GM12878 (cell line): ENCODE results near the gene MBD5. TPM values are rescaled to one million over a fixed set of nuclear protein-coding genes. Genes with fewer than 3 reads are reported as not detected.

Experiments used
- ATAC-seq: fragments of 200-7000 bp; cut with Tn5 transposase; 3 replicates; pipeline ENCODE4 v1.9.1; 2020; ENCODE audit warnings: mild to moderate bottlenecking, moderate library complexity
- BruUV-seq: library from RNA; stranded (reverse); fragments of 400-500 nt; replicated peaks from 2 replicates; lab custom pipeline; 2021; lab: Mats Ljungman, UMichigan
- CTCF ChIA-PET: fragments of 300-600 bp; sonication (Branson Sonifier 250); formaldehyde crosslinking; extraction: SDS; loops from one replicate; lab custom pipeline; 2021; ENCODE audit warnings: inconsistent platforms; lab: Yijun Ruan, JAX
- POLR2A ChIA-PET: fragments of 350-600 bp; formaldehyde crosslinking; extraction: SDS; loops from one replicate; lab custom pipeline; 2021; ENCODE audit warnings: inconsistent platforms; lab: Charles Lee
- RAD21 ChIA-PET: fragments of 300-600 bp; sonication (Branson Sonifier 250); formaldehyde crosslinking; loops from one replicate; lab custom pipeline; 2023; ENCODE audit warnings: antibody characterized with exemption; ENCODE audit not compliant: unreplicated experiment; lab: Charles Lee
- SMC1A ChIA-PET: fragments of 300-600 bp; sonication (Branson Sonifier 250); formaldehyde crosslinking; loops from one replicate; lab custom pipeline; 2023; ENCODE audit not compliant: unreplicated experiment, uncharacterized antibody; lab: Charles Lee
- DNase-seq: peaks from one replicate; pipeline ENCODE4 v3.0.0-alpha.2; 2011; ENCODE audit warnings: low read depth, low spot score
- FAIRE-seq: peaks from 3 replicates; lab custom pipeline; 2011; peaks lifted over from hg19 to GRCh38; lab: Jason Lieb, UNC
- H2AFZ ChIP-seq: 2 replicates; pipeline ENCODE4 v1.6.0; 2011; ENCODE audit warnings: low read depth, low read length, control low read depth; ENCODE audit not compliant: control insufficient read depth
- H3K27ac ChIP-seq: 2 replicates; pipeline ENCODE4 v1.5.1; 2011; ENCODE audit warnings: control low read depth; ENCODE audit not compliant: control insufficient read depth, insufficient read depth
- H3K27me3 ChIP-seq, 2 experiments: replicated peaks in 1 of 2; 2 replicates each; pipeline versions ENCODE4 v1.6.0 to v1.6.1; 2011; ENCODE audit warnings: low read length in 1 of 2; ENCODE audit not compliant: control insufficient read depth in 2 of 2, insufficient read depth in 2 of 2
- H3K36me3 ChIP-seq, 2 experiments: 2 replicates each; pipeline ENCODE4 v1.5.1; 2011; ENCODE audit warnings: low read length in 1 of 2; ENCODE audit not compliant: control insufficient read depth in 2 of 2, insufficient read depth in 2 of 2
- H3K4me1 ChIP-seq: 2 replicates; pipeline ENCODE4 v1.6.1; 2011; ENCODE audit warnings: mild to moderate bottlenecking, low read length, moderate library complexity, mixed read lengths; ENCODE audit not compliant: control insufficient read depth, insufficient read depth
- H3K4me2 ChIP-seq: 2 replicates; pipeline ENCODE4 v1.6.0; 2011; ENCODE audit warnings: control low read depth; ENCODE audit not compliant: control insufficient read depth, insufficient read depth
- H3K4me3 ChIP-seq: fragments of 200-600 bp; sonication (generic); 2 replicates; pipeline ENCODE4 v1.5.1; 2016
- H3K79me2 ChIP-seq: 2 replicates; pipeline ENCODE4 v1.6.0; 2011; ENCODE audit warnings: low read length; ENCODE audit not compliant: control insufficient read depth, insufficient read depth
- H3K9ac ChIP-seq: 2 replicates; pipeline ENCODE4 v1.8.0; 2011; ENCODE audit warnings: low read length, control low read depth, mixed read lengths; ENCODE audit not compliant: control insufficient read depth, insufficient read depth
- H3K9me3 ChIP-seq: replicated peaks from 3 replicates; pipeline ENCODE4 v1.5.1; 2011; ENCODE audit warnings: mild to moderate bottlenecking, low read length; ENCODE audit not compliant: control insufficient read depth, insufficient read depth
- H4K20me1 ChIP-seq: 2 replicates; pipeline ENCODE4 v1.6.0; 2011; ENCODE audit not compliant: control insufficient read depth, insufficient read depth
- FOXM1 ChIP-seq: IDR thresholded peaks from 2 replicates; pipeline ENCODE4 v1.6.1; 2012; ENCODE audit warnings: low read depth, mild to moderate bottlenecking, inconsistent platforms, low read length, moderate library complexity
- JUND ChIP-seq: IDR thresholded peaks from 2 replicates; pipeline ENCODE4 v1.6.1; 2012; ENCODE audit warnings: low read depth, mild to moderate bottlenecking, low read length, improper control_type of control experiment, moderate library complexity
- NBN ChIP-seq: fragments of 450-650 bp; IDR thresholded peaks from 2 replicates; pipeline ENCODE4 v1.6.1; 2016
- NFYB ChIP-seq: IDR thresholded peaks from 2 replicates; pipeline ENCODE4 v1.6.1; 2011; ENCODE audit warnings: low read depth, mild to moderate bottlenecking, low read length, improper control_type of control experiment, moderate library complexity; ENCODE audit not compliant: insufficient read depth
- RAD51 ChIP-seq: fragments of 450-650 bp; IDR thresholded peaks from 2 replicates; pipeline ENCODE4 v1.6.1; 2016; ENCODE audit warnings: moderate library complexity, mild to moderate bottlenecking, inconsistent platforms
- SIN3A ChIP-seq: IDR thresholded peaks from 2 replicates; pipeline ENCODE4 v1.6.1; 2012; ENCODE audit warnings: low read depth, low read length, improper control_type of control experiment
- SKIL ChIP-seq: fragments of 450-650 bp; IDR thresholded peaks from 2 replicates; pipeline ENCODE4 v1.6.1; 2017; ENCODE audit warnings: mild to moderate bottlenecking, low read depth, inconsistent platforms; ENCODE audit not compliant: poor library complexity, severe bottlenecking
- STAT3 ChIP-seq: IDR thresholded peaks from 2 replicates; pipeline ENCODE4 v1.6.1; 2011; ENCODE audit warnings: low read depth, low read length, improper control_type of control experiment
- TARDBP ChIP-seq: IDR thresholded peaks from 2 replicates; pipeline ENCODE4 v1.6.1; 2016; ENCODE audit warnings: borderline replicate concordance
- ZSCAN29 ChIP-seq: fragments of 450-650 bp; IDR thresholded peaks from 2 replicates; pipeline ENCODE4 v1.6.1; 2017; ENCODE audit warnings: mild to moderate bottlenecking, moderate library complexity
- WGBS: methylation state at CpG from one replicate; pipeline ENCODE4 v1.1.6; 2016; ENCODE audit warnings: low lambda C conversion rate; ENCODE audit not compliant: insufficient replicate concordance, insufficient coverage; ENCODE audit errors: missing lambda C conversion rate; 5-methylcytosine and 5-hydroxymethylcytosine counted together
- in situ Hi-C: fragments of 300-500 bp; cut with MboI; formaldehyde crosslinking; loops from 9 replicates; pipeline ENCODE4 v1.14.3; 2018; ENCODE audit warnings: mixed read lengths
- intact Hi-C: fragments of 100-400 bp; cut with micrococcal nuclease; formaldehyde crosslinking; loops from one replicate; pipeline ENCODE4 v1.14.2; 2022; ENCODE audit not compliant: unreplicated experiment
- polyA plus RNA-seq, 11 experiments: library from polyadenylated mRNA; depleted of rRNA in 4 of 11; unstranded in 6 of 11; stranded (reverse) in 5 of 11; fragments of >200 nt; fragmentation: Nextera tagmentation in 4 of 11; fragmentation: Illumina TruSeq in 1 of 11; extraction: Ambion mirVana in 4 of 11; extraction: Trizol in 1 of 11; gene quantifications; 1 replicate in 1 of 11; 2 replicates in 10 of 11; pipeline versions ENCODE4 v1.2.1 to v1.2.3, GENCODE V29; 2011 to 2016; ENCODE audit warnings: inconsistent platforms in 2 of 11, missing spikeins in 2 of 11, low read depth in 1 of 11
- total RNA-seq, 4 experiments: library from RNA; depleted of rRNA in 3 of 4; stranded (reverse); fragments of >200 nt in 3 of 4; fragmentation: Illumina TruSeq in 1 of 4; extraction: Trizol in 1 of 4; gene quantifications; 2 replicates each; pipeline versions ENCODE4 v1.2.1 to v1.2.3, GENCODE V29; 2013 to 2021
- TF ChIP-seq, protein P1 (sequence below): fragments of 450-650 bp; IDR thresholded peaks from 2 replicates; pipeline ENCODE4 v1.6.1; 2016; ENCODE audit warnings: mild to moderate bottlenecking, moderate library complexity, borderline replicate concordance

The MBD5 gene
- total and polyA plus RNA-seq, 10 of the 15 experiments (the other 5 are each of a cell fraction or from before 2014, with no cell fraction given) = 7.4 to 58.0 (median 21.2) TPM

GRCh38 chr2:148255929-148256328 lies 235.0 kb downstream of the MBD5 start:
- Histone ChIP-seq H3K4me1 (no peaks in the 10 kb centered on the region), H3K27me3 (no peaks in the 10 kb centered on the region), H2AFZ (no peak overlapping the region), H3K9me3 (peaks cover 34% of the 10 kb centered on the region; the same call in 2 of the 3 replicates), H3K9ac (no peak overlapping the region), H3K4me3 (no peak overlapping the region), H3K27ac (no peak overlapping the region), H4K20me1 (no peaks in the 10 kb centered on the region), H3K79me2 (no peaks in the 10 kb centered on the region), H3K4me2 (no peak overlapping the region), H3K36me3 (peaks cover 0 to 1% of the 10 kb centered on the region in 2 experiments; a peak in 3 of 4 replicates)
- 98% methylated on average over 8 of the region's 8 CpGs for WGBS
- intact Hi-C loops (no loop called here), in situ Hi-C loops (no loop called here)
- POLR2A ChIA-PET = no interaction called here
- ATAC-seq (no peak), DNase-seq (no peak), FAIRE-seq (no peak)
- SMC1A ChIA-PET = no interaction called here
- no TSS peak for BruUV-seq
- CTCF ChIA-PET = no interaction called here
- TF ChIP-seq NFYB (no peak), NBN (no peak), RAD51 (no peak), FOXM1 (no peak), TARDBP (no peak), STAT3 (no peak), SIN3A (no peak), SKIL (no peak), ZSCAN29 (no peak), JUND (no peak)
- TF ChIP-seq, protein P1, sequence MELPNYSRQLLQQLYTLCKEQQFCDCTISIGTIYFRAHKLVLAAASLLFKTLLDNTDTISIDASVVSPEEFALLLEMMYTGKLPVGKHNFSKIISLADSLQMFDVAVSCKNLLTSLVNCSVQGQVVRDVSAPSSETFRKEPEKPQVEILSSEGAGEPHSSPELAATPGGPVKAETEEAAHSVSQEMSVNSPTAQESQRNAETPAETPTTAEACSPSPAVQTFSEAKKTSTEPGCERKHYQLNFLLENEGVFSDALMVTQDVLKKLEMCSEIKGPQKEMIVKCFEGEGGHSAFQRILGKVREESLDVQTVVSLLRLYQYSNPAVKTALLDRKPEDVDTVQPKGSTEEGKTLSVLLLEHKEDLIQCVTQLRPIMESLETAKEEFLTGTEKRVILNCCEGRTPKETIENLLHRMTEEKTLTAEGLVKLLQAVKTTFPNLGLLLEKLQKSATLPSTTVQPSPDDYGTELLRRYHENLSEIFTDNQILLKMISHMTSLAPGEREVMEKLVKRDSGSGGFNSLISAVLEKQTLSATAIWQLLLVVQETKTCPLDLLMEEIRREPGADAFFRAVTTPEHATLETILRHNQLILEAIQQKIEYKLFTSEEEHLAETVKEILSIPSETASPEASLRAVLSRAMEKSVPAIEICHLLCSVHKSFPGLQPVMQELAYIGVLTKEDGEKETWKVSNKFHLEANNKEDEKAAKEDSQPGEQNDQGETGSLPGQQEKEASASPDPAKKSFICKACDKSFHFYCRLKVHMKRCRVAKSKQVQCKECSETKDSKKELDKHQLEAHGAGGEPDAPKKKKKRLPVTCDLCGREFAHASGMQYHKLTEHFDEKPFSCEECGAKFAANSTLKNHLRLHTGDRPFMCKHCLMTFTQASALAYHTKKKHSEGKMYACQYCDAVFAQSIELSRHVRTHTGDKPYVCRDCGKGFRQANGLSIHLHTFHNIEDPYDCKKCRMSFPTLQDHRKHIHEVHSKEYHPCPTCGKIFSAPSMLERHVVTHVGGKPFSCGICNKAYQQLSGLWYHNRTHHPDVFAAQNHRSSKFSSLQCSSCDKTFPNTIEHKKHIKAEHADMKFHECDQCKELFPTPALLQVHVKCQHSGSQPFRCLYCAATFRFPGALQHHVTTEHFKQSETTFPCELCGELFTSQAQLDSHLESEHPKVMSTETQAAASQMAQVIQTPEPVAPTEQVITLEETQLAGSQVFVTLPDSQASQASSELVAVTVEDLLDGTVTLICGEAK = no peak
- TF ChIP-seq, all 136 proteins: peak for 0
- RAD21 ChIA-PET = no interaction called here
